GM12878 (cell line): Measurements from ENCODE around the gene GJD2. TPM values are rescaled to one million over a fixed set of nuclear protein-coding genes. Genes with fewer than 3 reads are reported as not detected.

ENCODE experiments used
- ATAC-seq: fragments of 200-7000 bp; cut with Tn5 transposase; 3 replicates; pipeline ENCODE4 v1.9.1; 2020; ENCODE audit warnings: mild to moderate bottlenecking, moderate library complexity
- BruUV-seq: library from RNA; stranded (reverse); fragments of 400-500 nt; replicated peaks from 2 replicates; lab custom pipeline; 2021; lab: Mats Ljungman, UMichigan
- CTCF ChIA-PET: fragments of 300-600 bp; sonication (Branson Sonifier 250); formaldehyde crosslinking; extraction: SDS; loops from one replicate; lab custom pipeline; 2021; ENCODE audit warnings: inconsistent platforms; lab: Yijun Ruan, JAX
- POLR2A ChIA-PET: fragments of 350-600 bp; formaldehyde crosslinking; extraction: SDS; loops from one replicate; lab custom pipeline; 2021; ENCODE audit warnings: inconsistent platforms; lab: Charles Lee
- RAD21 ChIA-PET: fragments of 300-600 bp; sonication (Branson Sonifier 250); formaldehyde crosslinking; loops from one replicate; lab custom pipeline; 2023; ENCODE audit warnings: antibody characterized with exemption; ENCODE audit not compliant: unreplicated experiment; lab: Charles Lee
- SMC1A ChIA-PET: fragments of 300-600 bp; sonication (Branson Sonifier 250); formaldehyde crosslinking; loops from one replicate; lab custom pipeline; 2023; ENCODE audit not compliant: unreplicated experiment, uncharacterized antibody; lab: Charles Lee
- DNase-seq: peaks from one replicate; pipeline ENCODE4 v3.0.0-alpha.2; 2011; ENCODE audit warnings: low read depth, low spot score
- FAIRE-seq: peaks from 3 replicates; lab custom pipeline; 2011; peaks lifted over from hg19 to GRCh38; lab: Jason Lieb, UNC
- H2AFZ ChIP-seq: 2 replicates; pipeline ENCODE4 v1.6.0; 2011; ENCODE audit warnings: low read depth, low read length, control low read depth; ENCODE audit not compliant: control insufficient read depth
- H3K27ac ChIP-seq: 2 replicates; pipeline ENCODE4 v1.5.1; 2011; ENCODE audit warnings: control low read depth; ENCODE audit not compliant: control insufficient read depth, insufficient read depth
- H3K27me3 ChIP-seq, 2 experiments: replicated peaks in 1 of 2; 2 replicates each; pipeline versions ENCODE4 v1.6.0 to v1.6.1; 2011; ENCODE audit warnings: low read length in 1 of 2; ENCODE audit not compliant: control insufficient read depth in 2 of 2, insufficient read depth in 2 of 2
- H3K36me3 ChIP-seq, 2 experiments: 2 replicates each; pipeline ENCODE4 v1.5.1; 2011; ENCODE audit warnings: low read length in 1 of 2; ENCODE audit not compliant: control insufficient read depth in 2 of 2, insufficient read depth in 2 of 2
- H3K4me1 ChIP-seq: 2 replicates; pipeline ENCODE4 v1.6.1; 2011; ENCODE audit warnings: mild to moderate bottlenecking, low read length, moderate library complexity, mixed read lengths; ENCODE audit not compliant: control insufficient read depth, insufficient read depth
- H3K4me2 ChIP-seq: 2 replicates; pipeline ENCODE4 v1.6.0; 2011; ENCODE audit warnings: control low read depth; ENCODE audit not compliant: control insufficient read depth, insufficient read depth
- H3K4me3 ChIP-seq: fragments of 200-600 bp; sonication (generic); 2 replicates; pipeline ENCODE4 v1.5.1; 2016
- H3K79me2 ChIP-seq: 2 replicates; pipeline ENCODE4 v1.6.0; 2011; ENCODE audit warnings: low read length; ENCODE audit not compliant: control insufficient read depth, insufficient read depth
- H3K9ac ChIP-seq: 2 replicates; pipeline ENCODE4 v1.8.0; 2011; ENCODE audit warnings: low read length, control low read depth, mixed read lengths; ENCODE audit not compliant: control insufficient read depth, insufficient read depth
- H3K9me3 ChIP-seq: replicated peaks from 3 replicates; pipeline ENCODE4 v1.5.1; 2011; ENCODE audit warnings: mild to moderate bottlenecking, low read length; ENCODE audit not compliant: control insufficient read depth, insufficient read depth
- H4K20me1 ChIP-seq: 2 replicates; pipeline ENCODE4 v1.6.0; 2011; ENCODE audit not compliant: control insufficient read depth, insufficient read depth
- BACH1 ChIP-seq: fragments of 450-650 bp; IDR thresholded peaks from 2 replicates; pipeline ENCODE4 v1.6.1; 2017; ENCODE audit warnings: mild to moderate bottlenecking, borderline replicate concordance
- CBX5 ChIP-seq: sonication (generic); IDR thresholded peaks from 2 replicates; pipeline ENCODE4 v1.6.1; 2016; ENCODE audit warnings: low read depth, moderate library complexity, mild to moderate bottlenecking, inconsistent platforms
- EZH2 ChIP-seq: IDR thresholded peaks from 2 replicates; pipeline ENCODE4 v1.6.1; 2012; ENCODE audit warnings: low read depth, mild to moderate bottlenecking, control low read depth, inconsistent platforms, low read length, borderline replicate concordance; ENCODE audit not compliant: control insufficient read depth
- KLF5 ChIP-seq: fragments of 450-650 bp; IDR thresholded peaks from 2 replicates; pipeline ENCODE4 v1.6.1; 2014; ENCODE audit warnings: mild to moderate bottlenecking; ENCODE audit not compliant: partially characterized antibody
- MTA3 ChIP-seq: IDR thresholded peaks from 2 replicates; pipeline ENCODE4 v1.6.1; 2012; ENCODE audit warnings: low read length, inconsistent platforms, borderline replicate concordance
- NRF1 ChIP-seq: conservative IDR thresholded peaks from 2 replicates; pipeline ENCODE4 v1.6.1; 2011; ENCODE audit warnings: mild to moderate bottlenecking, low read depth, low read length, improper control_type of control experiment
- PAX5 ChIP-seq: IDR thresholded peaks from 2 replicates; pipeline ENCODE4 v1.6.1; 2011; ENCODE audit warnings: low read depth, low read length, borderline replicate concordance
- SMAD1 ChIP-seq: fragments of 450-650 bp; IDR thresholded peaks from 2 replicates; pipeline ENCODE4 v1.6.1; 2018; ENCODE audit warnings: mild to moderate bottlenecking, low read depth; ENCODE audit not compliant: partially characterized antibody
- SRF ChIP-seq, 2 experiments: IDR thresholded peaks; 2 replicates each; pipeline ENCODE4 v1.6.1; 2011; ENCODE audit warnings: low read depth in 2 of 2, low read length in 2 of 2, mild to moderate bottlenecking in 1 of 2, moderate library complexity in 1 of 2
- ZBED1 ChIP-seq: IDR thresholded peaks from 2 replicates; pipeline ENCODE4 v1.6.1; 2016; ENCODE audit warnings: borderline replicate concordance
- WGBS: methylation state at CpG from one replicate; pipeline ENCODE4 v1.1.6; 2016; ENCODE audit warnings: low lambda C conversion rate; ENCODE audit not compliant: insufficient replicate concordance, insufficient coverage; ENCODE audit errors: missing lambda C conversion rate; 5-methylcytosine and 5-hydroxymethylcytosine counted together
- in situ Hi-C: fragments of 300-500 bp; cut with MboI; formaldehyde crosslinking; loops from 9 replicates; pipeline ENCODE4 v1.14.3; 2018; ENCODE audit warnings: mixed read lengths
- intact Hi-C: fragments of 100-400 bp; cut with micrococcal nuclease; formaldehyde crosslinking; loops from one replicate; pipeline ENCODE4 v1.14.2; 2022; ENCODE audit not compliant: unreplicated experiment
- polyA plus RNA-seq, 11 experiments: library from polyadenylated mRNA; depleted of rRNA in 4 of 11; unstranded in 6 of 11; stranded (reverse) in 5 of 11; fragments of >200 nt; fragmentation: Nextera tagmentation in 4 of 11; fragmentation: Illumina TruSeq in 1 of 11; extraction: Ambion mirVana in 4 of 11; extraction: Trizol in 1 of 11; gene quantifications; 1 replicate in 1 of 11; 2 replicates in 10 of 11; pipeline versions ENCODE4 v1.2.1 to v1.2.3, GENCODE V29; 2011 to 2016; ENCODE audit warnings: inconsistent platforms in 2 of 11, missing spikeins in 2 of 11, low read depth in 1 of 11
- total RNA-seq, 4 experiments: library from RNA; depleted of rRNA in 3 of 4; stranded (reverse); fragments of >200 nt in 3 of 4; fragmentation: Illumina TruSeq in 1 of 4; extraction: Trizol in 1 of 4; gene quantifications; 2 replicates each; pipeline versions ENCODE4 v1.2.1 to v1.2.3, GENCODE V29; 2013 to 2021
- TF ChIP-seq, protein P1 (sequence below): IDR thresholded peaks from 2 replicates; pipeline ENCODE4 v1.6.1; 2011; ENCODE audit warnings: low read depth, mild to moderate bottlenecking, low read length, moderate library complexity, borderline replicate concordance; ENCODE audit errors: extremely low read depth
- TF ChIP-seq, protein P2 (sequence below): fragments of 450-650 bp; IDR thresholded peaks from 2 replicates; pipeline ENCODE4 v1.6.1; 2016; ENCODE audit warnings: mild to moderate bottlenecking
- TF ChIP-seq, protein P3 (sequence below): fragments of 450-650 bp; IDR thresholded peaks from 2 replicates; pipeline ENCODE4 v1.6.1; 2018; ENCODE audit warnings: borderline replicate concordance, mild to moderate bottlenecking; ENCODE audit not compliant: partially characterized antibody

GJD2 gene
- total and polyA plus RNA-seq, 10 of the 15 experiments (the other 5 are each of a cell fraction or from before 2014, with no cell fraction given), result not detected

DNA sequence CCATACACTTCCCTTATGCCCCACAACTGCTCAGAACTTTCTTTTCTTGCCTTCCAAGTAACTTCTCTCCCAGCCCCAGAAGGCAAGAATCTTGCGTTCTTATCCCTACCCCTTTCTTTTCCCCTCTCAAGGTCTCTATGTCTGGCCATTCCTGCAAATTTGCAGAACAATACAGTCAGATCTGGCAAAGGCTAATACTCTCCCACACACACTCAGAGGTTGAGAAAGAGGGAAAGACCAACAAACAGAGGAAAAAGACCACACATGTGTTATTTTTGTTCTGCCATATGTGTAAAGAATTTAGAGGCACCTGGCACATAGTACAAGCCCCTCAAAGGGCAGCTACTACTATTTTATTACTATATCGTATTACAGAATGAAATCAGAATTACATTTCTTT is 25.7 kb downstream of the GJD2 start:
- RAD21 ChIA-PET, result no interaction called here
- Histone ChIP-seq H3K27me3 (no peaks in the 10 kb centered on the region; a peak in 1 of 4 replicates), H2AFZ (no peak overlapping the region), H3K4me2 (no peak overlapping the region), H3K4me3 (no peak overlapping the region), H4K20me1 (no peaks in the 10 kb centered on the region), H3K79me2 (no peaks in the 10 kb centered on the region), H3K27ac (no peak overlapping the region), H3K4me1 (no peaks in the 10 kb centered on the region), H3K9me3 (no peaks in the 10 kb centered on the region), H3K36me3 (no peaks in the 10 kb centered on the region), H3K9ac (no peak overlapping the region)
- BruUV-seq, result no TSS peak
- ATAC-seq (no peak), DNase-seq (no peak), FAIRE-seq (no peak)
- POLR2A ChIA-PET, result no interaction called here
- in situ Hi-C loops (no loop called here), intact Hi-C loops (no loop called here)
- CTCF ChIA-PET, result no interaction called here
- TF ChIP-seq SMAD1 (no peak), ZBED1 (no peak), BACH1 (no peak), SRF (IDR thresholded peaks at IDR 0.05; ENCODE audit: low read depth in 2 of 2, low read length in 2 of 2) (no peak), MTA3 (no peak), CBX5 (no peak), NRF1 (no peak), KLF5 (no peak), EZH2 (no peak), PAX5 (no peak)
- TF ChIP-seq, protein P1, sequence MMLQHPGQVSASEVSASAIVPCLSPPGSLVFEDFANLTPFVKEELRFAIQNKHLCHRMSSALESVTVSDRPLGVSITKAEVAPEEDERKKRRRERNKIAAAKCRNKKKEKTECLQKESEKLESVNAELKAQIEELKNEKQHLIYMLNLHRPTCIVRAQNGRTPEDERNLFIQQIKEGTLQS, result no peak
- TF ChIP-seq, protein P2, sequence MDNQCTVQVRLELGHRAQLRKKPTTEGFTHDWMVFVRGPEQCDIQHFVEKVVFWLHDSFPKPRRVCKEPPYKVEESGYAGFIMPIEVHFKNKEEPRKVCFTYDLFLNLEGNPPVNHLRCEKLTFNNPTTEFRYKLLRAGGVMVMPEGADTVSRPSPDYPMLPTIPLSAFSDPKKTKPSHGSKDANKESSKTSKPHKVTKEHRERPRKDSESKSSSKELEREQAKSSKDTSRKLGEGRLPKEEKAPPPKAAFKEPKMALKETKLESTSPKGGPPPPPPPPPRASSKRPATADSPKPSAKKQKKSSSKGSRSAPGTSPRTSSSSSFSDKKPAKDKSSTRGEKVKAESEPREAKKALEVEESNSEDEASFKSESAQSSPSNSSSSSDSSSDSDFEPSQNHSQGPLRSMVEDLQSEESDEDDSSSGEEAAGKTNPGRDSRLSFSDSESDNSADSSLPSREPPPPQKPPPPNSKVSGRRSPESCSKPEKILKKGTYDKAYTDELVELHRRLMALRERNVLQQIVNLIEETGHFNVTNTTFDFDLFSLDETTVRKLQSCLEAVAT, result no peak
- TF ChIP-seq, protein P3, sequence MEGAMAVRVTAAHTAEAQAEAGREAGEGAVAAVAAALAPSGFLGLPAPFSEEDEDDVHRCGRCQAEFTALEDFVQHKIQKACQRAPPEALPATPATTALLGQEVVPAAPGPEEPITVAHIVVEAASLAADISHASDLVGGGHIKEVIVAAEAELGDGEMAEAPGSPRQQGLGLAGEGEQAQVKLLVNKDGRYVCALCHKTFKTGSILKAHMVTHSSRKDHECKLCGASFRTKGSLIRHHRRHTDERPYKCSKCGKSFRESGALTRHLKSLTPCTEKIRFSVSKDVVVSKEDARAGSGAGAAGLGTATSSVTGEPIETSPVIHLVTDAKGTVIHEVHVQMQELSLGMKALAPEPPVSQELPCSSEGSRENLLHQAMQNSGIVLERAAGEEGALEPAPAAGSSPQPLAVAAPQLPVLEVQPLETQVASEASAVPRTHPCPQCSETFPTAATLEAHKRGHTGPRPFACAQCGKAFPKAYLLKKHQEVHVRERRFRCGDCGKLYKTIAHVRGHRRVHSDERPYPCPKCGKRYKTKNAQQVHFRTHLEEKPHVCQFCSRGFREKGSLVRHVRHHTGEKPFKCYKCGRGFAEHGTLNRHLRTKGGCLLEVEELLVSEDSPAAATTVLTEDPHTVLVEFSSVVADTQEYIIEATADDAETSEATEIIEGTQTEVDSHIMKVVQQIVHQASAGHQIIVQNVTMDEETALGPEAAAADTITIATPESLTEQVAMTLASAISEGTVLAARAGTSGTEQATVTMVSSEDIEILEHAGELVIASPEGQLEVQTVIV, result no peak
- WGBS, result 35% methylated on average over 2 of the region's 2 CpGs
- SMC1A ChIA-PET, result no interaction called here
